ENCODE measurements around the gene ZNF536.
A peak's percentile ranks its signal among the peaks of the same experiment; 100 is the strongest.
"Not testable (repeated sequence)": the region's sequence is repeated elsewhere in the genome, so short reads cannot be mapped to it uniquely, and the experiment has no call there.

ZNF536 gene

GRCh38 chr19:30345686-30346085, 26.5 kb upstream of the ZNF536 start:
- Histone ChIP-seq H3K9ac (ENCODE audit: low read depth, low read length) (no peak overlapping the region), H3K4me3 (ENCODE audit: low read depth, low read length) (no peak overlapping the region), H3K27me3 (ENCODE audit: control insufficient read depth, insufficient read depth, low read length) (no peaks in the 10 kb centered on the region), H3K4me1 (ENCODE audit: control insufficient read depth, insufficient read depth, low read length) (peaks cover 4% of the 10 kb centered on the region), H3K9me3 (ENCODE audit: control insufficient read depth, insufficient read depth, low read length) (no peaks in the 10 kb centered on the region), H3K36me3 (ENCODE audit: control insufficient read depth, insufficient read depth, low read length) (no peaks in the 10 kb centered on the region)

GRCh38 chr19:30346468-30346867, 25.7 kb upstream of the ZNF536 start:
- not testable (repeated sequence) for H3K36me3 ChIP-seq (ENCODE audit: control insufficient read depth, insufficient read depth, low read length); H3K9ac ChIP-seq (ENCODE audit: low read depth, low read length); H3K27me3 ChIP-seq (ENCODE audit: control insufficient read depth, insufficient read depth, low read length); H3K4me3 ChIP-seq (ENCODE audit: low read depth, low read length); H3K9me3 ChIP-seq (ENCODE audit: control insufficient read depth, insufficient read depth, low read length)
- H3K4me1 ChIP-seq (ENCODE audit: control insufficient read depth, insufficient read depth, low read length) = peaks cover 12% of the 10 kb centered on the region

- Histone ChIP-seq H3K4me1 (ENCODE audit: control insufficient read depth, insufficient read depth, low read length) (peaks cover 22% of the 10 kb centered on the region), H3K27me3 (ENCODE audit: control insufficient read depth, insufficient read depth, low read length) (no peaks in the 10 kb centered on the region)
Observed at GRCh38 chr19:30349131-30349730, 23.0 kb upstream of the ZNF536 start.

GRCh38 chr19:30350692-30351663, 21.2 kb upstream of the ZNF536 start:
- Histone ChIP-seq H3K36me3 (ENCODE audit: control insufficient read depth, insufficient read depth, low read length) (no peaks in the 10 kb centered on the region), H3K27me3 (ENCODE audit: control insufficient read depth, insufficient read depth, low read length) (no peaks in the 10 kb centered on the region), H3K4me1 (ENCODE audit: control insufficient read depth, insufficient read depth, low read length) (peaks cover 22% of the 10 kb centered on the region), H3K9me3 (ENCODE audit: control insufficient read depth, insufficient read depth, low read length) (no peaks in the 10 kb centered on the region), H3K4me3 (ENCODE audit: low read depth, low read length) (no peak overlapping the region), H3K9ac (ENCODE audit: low read depth, low read length) (no peak overlapping the region)

More at GRCh38 chr19:30349131-30349730, 23.0 kb upstream of the ZNF536 start:
- H3K4me3 ChIP-seq (ENCODE audit: low read depth, low read length) = peak overlapping the region; percentile 11
- no peak overlapping the region for H3K9ac ChIP-seq (ENCODE audit: low read depth, low read length)
- H3K9me3 ChIP-seq (ENCODE audit: control insufficient read depth, insufficient read depth, low read length) = no peaks in the 10 kb centered on the region
- no peaks in the 10 kb centered on the region for H3K36me3 ChIP-seq (ENCODE audit: control insufficient read depth, insufficient read depth, low read length)

GRCh38 chr19:30351774-30352173, 20.4 kb upstream of the ZNF536 start:
- no peaks in the 10 kb centered on the region for H3K27me3 ChIP-seq (ENCODE audit: control insufficient read depth, insufficient read depth, low read length)
- peaks cover 22% of the 10 kb centered on the region for H3K4me1 ChIP-seq (ENCODE audit: control insufficient read depth, insufficient read depth, low read length)
- no peak overlapping the region for H3K9ac ChIP-seq (ENCODE audit: low read depth, low read length)
- no peak overlapping the region for H3K4me3 ChIP-seq (ENCODE audit: low read depth, low read length)
- H3K9me3 ChIP-seq (ENCODE audit: control insufficient read depth, insufficient read depth, low read length) = no peaks in the 10 kb centered on the region
- H3K36me3 ChIP-seq (ENCODE audit: control insufficient read depth, insufficient read depth, low read length) = no peaks in the 10 kb centered on the region

GRCh38 chr19:30353394-30353945, 18.7 kb upstream of the ZNF536 start:
- Histone ChIP-seq H3K9me3 (ENCODE audit: control insufficient read depth, insufficient read depth, low read length) (no peaks in the 10 kb centered on the region), H3K9ac (ENCODE audit: low read depth, low read length) (no peak overlapping the region), H3K4me3 (ENCODE audit: low read depth, low read length) (no peak overlapping the region), H3K27me3 (ENCODE audit: control insufficient read depth, insufficient read depth, low read length) (no peaks in the 10 kb centered on the region), H3K4me1 (ENCODE audit: control insufficient read depth, insufficient read depth, low read length) (peaks cover 22% of the 10 kb centered on the region), H3K36me3 (ENCODE audit: control insufficient read depth, insufficient read depth, low read length) (no peaks in the 10 kb centered on the region)

GRCh38 chr19:30355586-30355985, 16.6 kb upstream of the ZNF536 start:
- H3K4me3 ChIP-seq (ENCODE audit: low read depth, low read length) = no peak overlapping the region
- no peaks in the 10 kb centered on the region for H3K36me3 ChIP-seq (ENCODE audit: control insufficient read depth, insufficient read depth, low read length)
- no peak overlapping the region for H3K9ac ChIP-seq (ENCODE audit: low read depth, low read length)
- no peaks in the 10 kb centered on the region for H3K9me3 ChIP-seq (ENCODE audit: control insufficient read depth, insufficient read depth, low read length)
- peaks cover 19% of the 10 kb centered on the region for H3K4me1 ChIP-seq (ENCODE audit: control insufficient read depth, insufficient read depth, low read length)
- H3K27me3 ChIP-seq (ENCODE audit: control insufficient read depth, insufficient read depth, low read length) = no peaks in the 10 kb centered on the region

- Histone ChIP-seq H3K36me3 (ENCODE audit: control insufficient read depth, insufficient read depth, low read length) (no peaks in the 10 kb centered on the region), H3K9me3 (ENCODE audit: control insufficient read depth, insufficient read depth, low read length) (no peaks in the 10 kb centered on the region), H3K4me1 (ENCODE audit: control insufficient read depth, insufficient read depth, low read length) (peaks cover 6% of the 10 kb centered on the region), H3K9ac (ENCODE audit: low read depth, low read length) (no peak overlapping the region), H3K27me3 (ENCODE audit: control insufficient read depth, insufficient read depth, low read length) (no peaks in the 10 kb centered on the region), H3K4me3 (ENCODE audit: low read depth, low read length) (no peak overlapping the region)
Observed at GRCh38 chr19:30356951-30357579, 15.1 kb upstream of the ZNF536 start.

- Histone ChIP-seq H3K27me3 (ENCODE audit: control insufficient read depth, insufficient read depth, low read length) (no peaks in the 10 kb centered on the region), H3K36me3 (ENCODE audit: control insufficient read depth, insufficient read depth, low read length) (no peaks in the 10 kb centered on the region), H3K9ac (ENCODE audit: low read depth, low read length) (no peak overlapping the region), H3K4me1 (ENCODE audit: control insufficient read depth, insufficient read depth, low read length) (peaks cover 1% of the 10 kb centered on the region), H3K9me3 (ENCODE audit: control insufficient read depth, insufficient read depth, low read length) (no peaks in the 10 kb centered on the region), H3K4me3 (ENCODE audit: low read depth, low read length) (no peak overlapping the region)
Observed at GRCh38 chr19:30357580-30357954, 14.6 kb upstream of the ZNF536 start.

- Histone ChIP-seq H3K27me3 (ENCODE audit: control insufficient read depth, insufficient read depth, low read length) (no peaks in the 10 kb centered on the region), H3K9ac (ENCODE audit: low read depth, low read length) (no peak overlapping the region), H3K4me1 (ENCODE audit: control insufficient read depth, insufficient read depth, low read length) (no peaks in the 10 kb centered on the region)
Observed at GRCh38 chr19:30358319-30358718, 13.9 kb upstream of the ZNF536 start.

GRCh38 chr19:30358821-30359580, 13.2 kb upstream of the ZNF536 start:
- no peak overlapping the region for H3K9ac ChIP-seq (ENCODE audit: low read depth, low read length)
- no peaks in the 10 kb centered on the region for H3K36me3 ChIP-seq (ENCODE audit: control insufficient read depth, insufficient read depth, low read length)
- no peaks in the 10 kb centered on the region for H3K4me1 ChIP-seq (ENCODE audit: control insufficient read depth, insufficient read depth, low read length)
- H3K4me3 ChIP-seq (ENCODE audit: low read depth, low read length) = no peak overlapping the region
- no peaks in the 10 kb centered on the region for H3K27me3 ChIP-seq (ENCODE audit: control insufficient read depth, insufficient read depth, low read length)
- H3K9me3 ChIP-seq (ENCODE audit: control insufficient read depth, insufficient read depth, low read length) = no peaks in the 10 kb centered on the region

More at GRCh38 chr19:30358319-30358718, 13.9 kb upstream of the ZNF536 start:
- H3K4me3 ChIP-seq (ENCODE audit: low read depth, low read length) = no peak overlapping the region
- no peaks in the 10 kb centered on the region for H3K9me3 ChIP-seq (ENCODE audit: control insufficient read depth, insufficient read depth, low read length)
- H3K36me3 ChIP-seq (ENCODE audit: control insufficient read depth, insufficient read depth, low read length) = no peaks in the 10 kb centered on the region

Data from iPS-15b (cell line).